Brain microvascular endothelial cell (primary cell): ENCODE measurements around the gene SEMA5A.

Experiments
- DNase-seq: peaks from one replicate; pipeline ENCODE4 v3.0.0-alpha.2; 2020
- H3K27ac ChIP-seq: fragments of 250-450 bp; sonication (Bioruptor Pico); 2 replicates; pipeline ENCODE4 v1.5.1; 2020; ENCODE audit warnings: mild to moderate bottlenecking, moderate library complexity
- H3K27me3 ChIP-seq: fragments of 250-450 bp; sonication (Bioruptor Pico); replicated peaks from 2 replicates; pipeline ENCODE4 v1.5.1; 2020; ENCODE audit warnings: mild to moderate bottlenecking
- H3K36me3 ChIP-seq: fragments of 250-450 bp; sonication (Bioruptor Pico); replicated peaks from 2 replicates; pipeline ENCODE4 v1.5.1; 2020; ENCODE audit warnings: mild to moderate bottlenecking
- H3K4me3 ChIP-seq: 2 replicates; pipeline ENCODE4 v1.5.1; 2011; ENCODE audit warnings: low read depth, mild to moderate bottlenecking, control low read depth, low read length, moderate library complexity
- in situ Hi-C: cut with HindIII; loops from 2 replicates; pipeline ENCODE4 v1.10.0; 2017; ENCODE audit warnings: low sequenced_read_pairs, low pct_ligation_motif_present
- TF ChIP-seq, protein P1 (sequence below): IDR thresholded peaks from 2 replicates; pipeline ENCODE4 v1.5.1; 2011; ENCODE audit warnings: low read depth, mild to moderate bottlenecking, moderate library complexity, low read length, control low read depth, inconsistent platforms; ENCODE audit errors: missing control alignments

SEMA5A gene

GRCh38 chr5:9387879-9388278 is 158.0 kb downstream of the SEMA5A start:
- Histone ChIP-seq H3K27ac (no peak overlapping the region), H3K4me3 (no peak overlapping the region), H3K36me3 (no peaks in the 10 kb centered on the region), H3K27me3 (no peaks in the 10 kb centered on the region)
- TF ChIP-seq, protein P1, sequence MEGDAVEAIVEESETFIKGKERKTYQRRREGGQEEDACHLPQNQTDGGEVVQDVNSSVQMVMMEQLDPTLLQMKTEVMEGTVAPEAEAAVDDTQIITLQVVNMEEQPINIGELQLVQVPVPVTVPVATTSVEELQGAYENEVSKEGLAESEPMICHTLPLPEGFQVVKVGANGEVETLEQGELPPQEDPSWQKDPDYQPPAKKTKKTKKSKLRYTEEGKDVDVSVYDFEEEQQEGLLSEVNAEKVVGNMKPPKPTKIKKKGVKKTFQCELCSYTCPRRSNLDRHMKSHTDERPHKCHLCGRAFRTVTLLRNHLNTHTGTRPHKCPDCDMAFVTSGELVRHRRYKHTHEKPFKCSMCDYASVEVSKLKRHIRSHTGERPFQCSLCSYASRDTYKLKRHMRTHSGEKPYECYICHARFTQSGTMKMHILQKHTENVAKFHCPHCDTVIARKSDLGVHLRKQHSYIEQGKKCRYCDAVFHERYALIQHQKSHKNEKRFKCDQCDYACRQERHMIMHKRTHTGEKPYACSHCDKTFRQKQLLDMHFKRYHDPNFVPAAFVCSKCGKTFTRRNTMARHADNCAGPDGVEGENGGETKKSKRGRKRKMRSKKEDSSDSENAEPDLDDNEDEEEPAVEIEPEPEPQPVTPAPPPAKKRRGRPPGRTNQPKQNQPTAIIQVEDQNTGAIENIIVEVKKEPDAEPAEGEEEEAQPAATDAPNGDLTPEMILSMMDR: peak; percentile 10
- in situ Hi-C loops: no loop called here
- no peak for DNase-seq

DNA sequence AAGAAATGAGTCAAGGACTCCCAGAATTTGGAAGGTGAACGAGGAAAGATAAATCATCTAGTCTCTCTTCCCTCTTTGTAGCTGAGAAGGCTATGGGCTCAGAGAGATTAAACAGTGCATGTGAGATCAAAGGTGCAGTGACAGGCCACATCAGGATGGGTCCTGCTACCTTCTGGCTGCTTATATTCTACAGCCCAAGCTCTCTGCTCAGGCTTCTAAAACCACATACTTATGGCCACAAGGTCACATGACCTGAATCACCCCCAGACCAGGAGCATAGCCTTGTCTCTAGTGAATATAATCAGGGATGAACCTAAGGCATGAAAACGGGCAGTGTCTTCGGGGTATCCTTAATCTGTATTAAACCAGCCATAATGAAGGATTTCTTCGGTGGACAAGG is 158.9 kb downstream of the SEMA5A start:
- H3K27me3 ChIP-seq: no peaks in the 10 kb centered on the region
- DNase-seq: no peak
- H3K27ac ChIP-seq: no peak overlapping the region
- TF ChIP-seq, protein P1: no peak
- no peak overlapping the region for H3K4me3 ChIP-seq
- no peaks in the 10 kb centered on the region for H3K36me3 ChIP-seq
- in situ Hi-C loops: no loop called here

GRCh38 chr5:9382522-9382921 is 163.4 kb downstream of the SEMA5A start:
- in situ Hi-C loops: no loop called here
- TF ChIP-seq, protein P1: no peak
- Histone ChIP-seq H3K27ac (no peak overlapping the region), H3K36me3 (no peaks in the 10 kb centered on the region), H3K27me3 (no peaks in the 10 kb centered on the region), H3K4me3 (no peak overlapping the region)
- DNase-seq: no peak

GRCh38 chr5:9381464-9381863 is 164.4 kb downstream of the SEMA5A start:
- Histone ChIP-seq H3K27ac (no peak overlapping the region), H3K4me3 (no peak overlapping the region), H3K36me3 (no peaks in the 10 kb centered on the region), H3K27me3 (no peaks in the 10 kb centered on the region)
- TF ChIP-seq, protein P1: no peak
- DNase-seq: no peak
- in situ Hi-C loops: no loop called here

DNA sequence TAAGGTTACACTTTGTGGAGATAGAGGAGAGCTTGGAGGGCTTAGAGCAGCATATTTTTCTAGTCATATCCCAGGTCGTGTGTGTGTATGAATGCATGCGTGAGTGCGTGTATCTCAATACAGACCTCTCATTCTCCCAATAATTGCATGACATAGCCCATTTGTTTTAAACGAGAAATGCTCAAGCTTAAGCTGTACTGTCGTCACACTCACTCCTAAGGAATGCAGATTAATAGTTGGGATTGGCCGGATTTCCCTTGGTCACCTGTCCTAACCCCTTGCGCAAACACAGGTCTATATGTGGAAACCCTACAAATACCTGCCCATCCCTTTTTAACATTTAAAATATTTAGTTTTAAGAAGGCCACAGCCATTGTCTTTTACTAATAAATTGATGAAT is 165.8 kb downstream of the SEMA5A start:
- Histone ChIP-seq H3K27me3 (no peaks in the 10 kb centered on the region), H3K4me3 (no peak overlapping the region), H3K27ac (no peak overlapping the region), H3K36me3 (no peaks in the 10 kb centered on the region)
- no peak for DNase-seq
- TF ChIP-seq, protein P1: no peak
- in situ Hi-C loops: no loop called here

DNA sequence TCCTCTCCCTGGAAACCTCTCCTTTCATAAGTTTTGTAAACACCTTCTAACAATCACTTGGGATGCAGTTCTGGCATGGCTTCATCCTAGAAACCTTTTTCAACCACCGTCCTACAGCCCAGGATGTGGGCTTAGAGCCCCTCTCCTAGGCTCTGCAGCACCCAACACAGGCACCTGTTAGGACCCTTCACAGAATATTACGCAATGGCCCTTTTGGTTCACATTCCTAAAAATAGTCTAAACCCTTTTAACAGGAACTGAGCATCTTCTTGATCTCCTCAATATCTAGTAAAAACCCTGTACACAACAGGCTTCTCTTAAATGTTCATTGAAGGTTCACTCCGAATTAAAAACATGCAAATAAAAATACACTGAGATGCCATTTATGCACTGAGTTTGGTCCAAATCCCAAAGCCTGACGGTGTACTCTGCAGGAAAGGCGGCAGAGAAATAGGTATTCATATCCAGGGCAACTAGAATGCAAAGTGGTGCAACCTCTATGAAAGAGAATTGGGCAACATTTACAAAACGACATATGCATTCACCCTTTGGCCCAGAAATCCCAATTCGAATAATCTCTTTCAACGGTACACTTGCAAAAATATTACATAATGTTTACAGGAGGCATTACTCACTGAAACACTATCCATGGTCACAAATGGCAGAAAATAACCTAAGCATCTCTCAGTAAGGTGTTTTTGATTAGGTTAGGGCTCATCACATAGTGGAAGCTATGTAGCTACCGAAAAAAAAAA is 169.3 kb downstream of the SEMA5A start:
- no peaks in the 10 kb centered on the region for H3K36me3 ChIP-seq
- TF ChIP-seq, protein P1: no peak
- no peak overlapping the region for H3K27ac ChIP-seq
- no peak for DNase-seq
- H3K27me3 ChIP-seq: no peaks in the 10 kb centered on the region
- H3K4me3 ChIP-seq: no peak overlapping the region
- in situ Hi-C loops: no loop called here
